NCI-H2196 (cell line): ENCODE measurements around the gene ZNF135.
A peak's percentile ranks its signal among the peaks of the same experiment; 100 is the strongest.

Experiments
- DNase-seq: peaks from one replicate; lab custom pipeline; 2025; ENCODE audit not compliant: unreplicated experiment; lab: John Stamatoyannopoulos, UW

Gene ZNF135

GRCh38 chr19:58089846-58090245, 30.8 kb downstream of the ZNF135 start:
- DNase-seq, result no peak

- DNase-seq, result no peak
These were observed 32.3 kb downstream of the ZNF135 start for GRCh38 chr19:58091251-58091995.

GRCh38 chr19:58093071-58093470, 34.0 kb downstream of the ZNF135 start:
- no peak for DNase-seq

- no peak for DNase-seq
These were observed 36.2 kb downstream of the ZNF135 start for GRCh38 chr19:58095328-58095727.

- no peak for DNase-seq
These were observed 37.8 kb downstream of the ZNF135 start for GRCh38 chr19:58096884-58097283.

- no peak for DNase-seq
These were observed 38.3 kb downstream of the ZNF135 start for GRCh38 chr19:58097349-58097748.

- peak; percentile 87 for DNase-seq
These were observed 38.9 kb downstream of the ZNF135 start, which contains the start of gene ZSCAN18 for GRCh38 chr19:58097781-58098681. TSS of gene ZSCAN18 (minus strand) at chr19:58098231. CDS start at chr19:58090267, 7,964 bp downstream.

- no peak for DNase-seq
These were observed 39.6 kb downstream of the ZNF135 start for GRCh38 chr19:58098682-58098998.

- DNase-seq, result no peak
These were observed 48.9 kb downstream of the ZNF135 start for GRCh38 chr19:58107778-58108545.

GRCh38 chr19:58108546-58108817, 49.4 kb downstream of the ZNF135 start:
- no peak for DNase-seq

GRCh38 chr19:58117841-58118575, 58.9 kb downstream of the ZNF135 start:
- DNase-seq, result no peak

- no peak for DNase-seq
These were observed 60.1 kb downstream of the ZNF135 start for GRCh38 chr19:58118979-58119733.
